Muscle of leg (tissue), 11 donors: ENCODE measurements around the gene HKDC1. TPM values are rescaled to one million over a fixed set of nuclear protein-coding genes. Genes with fewer than 3 reads are reported as not detected.

ENCODE experiments used
- DNase-seq: peaks from one replicate; pipeline ENCODE4 v3.0.0; 2013
- H3K27ac ChIP-seq: one replicate; pipeline ENCODE4 v1.5.1; 2013; ENCODE audit warnings: mild to moderate bottlenecking, low read length, control low read depth
- H3K27me3 ChIP-seq: one replicate; pipeline ENCODE4 v1.6.1; 2013; ENCODE audit warnings: low read length; ENCODE audit not compliant: control insufficient read depth, insufficient read depth
- H3K36me3 ChIP-seq: one replicate; pipeline ENCODE4 v1.6.1; 2013; ENCODE audit warnings: low read length; ENCODE audit not compliant: control insufficient read depth, insufficient read depth
- H3K4me1 ChIP-seq: one replicate; pipeline ENCODE4 v1.6.1; 2013; ENCODE audit warnings: low read length; ENCODE audit not compliant: control insufficient read depth, insufficient read depth
- H3K4me3 ChIP-seq: one replicate; pipeline ENCODE4 v1.5.1; 2013; ENCODE audit warnings: low read length, control low read depth
- H3K9me3 ChIP-seq: replicated peaks from 2 replicates; pipeline ENCODE4 v1.6.1; 2013; ENCODE audit warnings: low read depth, low read length; ENCODE audit not compliant: control insufficient read depth
- WGBS: methylation state at CpG from one replicate; pipeline ENCODE4 v1.1.5; 2013; ENCODE audit warnings: missing lambda C conversion rate; ENCODE audit not compliant: insufficient coverage; 5-methylcytosine and 5-hydroxymethylcytosine counted together
- polyA plus RNA-seq, 8 donors: library from polyadenylated mRNA; unstranded; fragments of 120-200 nt; gene quantifications; one replicate each; pipeline versions ENCODE4 v1.2.1 to v1.2.3, GENCODE V29; 2013; ENCODE audit warnings: inconsistent platforms in 1 of 8, low replicate concordance in 1 of 8; ENCODE audit not compliant: insufficient read length in 8 of 8, insufficient read depth in 1 of 8
- total RNA-seq: library from RNA; stranded (reverse); fragments of 120-200 nt; gene quantifications from one replicate; pipeline ENCODE4 v1.2.4, GENCODE V29; 2013

The HKDC1 gene
- total and polyA plus RNA-seq, 9 donors = 0.04 to 3.4 (median 0.12) TPM

- no peak for DNase-seq
- Histone ChIP-seq H3K27me3 (no peaks in the 10 kb centered on the region), H3K4me1 (no peaks in the 10 kb centered on the region), H3K9me3 (no peaks in the 10 kb centered on the region), H3K36me3 (no peaks in the 10 kb centered on the region), H3K4me3 (no peak overlapping the region), H3K27ac (no peak overlapping the region)
- WGBS = 89% methylated on average over 10 of the region's 11 CpGs
Measured at GRCh38 chr10:69240455-69240854, 20.3 kb downstream of the HKDC1 start.

DNA sequence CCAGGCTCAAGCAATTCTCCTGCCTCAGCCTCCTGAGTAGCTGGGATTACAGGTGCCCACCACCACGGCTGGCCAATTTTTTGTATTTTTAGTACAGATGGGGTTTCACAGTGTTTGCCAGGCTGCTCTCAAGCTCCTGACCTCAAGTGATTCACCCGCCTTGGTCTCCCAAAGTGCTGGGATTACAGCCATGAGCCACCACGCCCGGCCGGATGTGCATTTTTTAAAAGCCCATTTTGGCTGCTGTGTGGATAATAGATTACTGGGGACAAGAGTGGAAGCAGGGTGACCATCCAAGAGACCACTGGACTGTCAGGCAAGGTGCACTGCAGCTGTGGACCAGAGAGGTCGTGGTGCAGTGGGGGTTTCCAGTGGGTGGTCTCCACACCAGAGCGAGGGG is 21.4 kb downstream of the HKDC1 start:
- 70% methylated on average over 4 of the region's 7 CpGs for WGBS
- Histone ChIP-seq H3K4me3 (no peak overlapping the region), H3K27ac (no peak overlapping the region), H3K9me3 (no peaks in the 10 kb centered on the region), H3K27me3 (no peaks in the 10 kb centered on the region), H3K4me1 (no peaks in the 10 kb centered on the region), H3K36me3 (no peaks in the 10 kb centered on the region)
- DNase-seq = no peak

GRCh38 chr10:69242040-69242851 is 22.1 kb downstream of the HKDC1 start:
- Histone ChIP-seq H3K9me3 (no peaks in the 10 kb centered on the region), H3K36me3 (no peaks in the 10 kb centered on the region)
- WGBS = 90% methylated on average over 6 of the region's 11 CpGs

GRCh38 chr10:69242852-69243212 is 22.7 kb downstream of the HKDC1 start:
- 80% methylated on average over 2 of the region's 5 CpGs for WGBS
- Histone ChIP-seq H3K4me1 (no peaks in the 10 kb centered on the region), H3K9me3 (no peaks in the 10 kb centered on the region), H3K4me3 (no peak overlapping the region), H3K36me3 (no peaks in the 10 kb centered on the region), H3K27ac (no peak overlapping the region), H3K27me3 (no peaks in the 10 kb centered on the region)
- DNase-seq = peak; percentile 15

More at GRCh38 chr10:69242040-69242851, 22.1 kb downstream of the HKDC1 start:
- Histone ChIP-seq H3K4me1 (no peaks in the 10 kb centered on the region), H3K27me3 (no peaks in the 10 kb centered on the region), H3K4me3 (no peak overlapping the region), H3K27ac (no peak overlapping the region)
- no peak for DNase-seq

GRCh38 chr10:69243817-69244216 is 23.7 kb downstream of the HKDC1 start:
- Histone ChIP-seq H3K36me3 (no peaks in the 10 kb centered on the region), H3K4me1 (no peaks in the 10 kb centered on the region), H3K27me3 (no peaks in the 10 kb centered on the region), H3K9me3 (no peaks in the 10 kb centered on the region), H3K4me3 (no peak overlapping the region), H3K27ac (no peak overlapping the region)
- WGBS = 90% methylated on average over 7 of the region's 10 CpGs
- no peak for DNase-seq

DNA sequence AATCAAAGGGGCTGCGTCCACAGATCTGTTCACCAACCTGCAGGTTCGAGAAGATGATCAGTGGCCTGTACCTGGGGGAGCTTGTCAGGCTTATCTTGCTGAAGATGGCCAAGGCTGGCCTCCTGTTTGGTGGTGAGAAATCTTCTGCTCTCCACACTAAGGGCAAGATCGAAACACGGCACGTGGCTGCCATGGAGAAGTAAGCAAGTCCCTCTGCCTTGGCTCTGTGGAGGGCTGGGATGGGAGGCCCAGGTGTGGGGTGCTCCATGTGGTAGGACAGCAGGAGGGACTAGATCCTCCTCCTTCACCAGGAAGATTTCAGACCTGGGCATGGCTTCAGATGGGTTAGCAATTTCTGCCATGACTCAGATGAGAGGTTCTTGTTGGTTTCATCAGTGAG is 25.9 kb downstream of the HKDC1 start:
- Histone ChIP-seq H3K4me3 (no peak overlapping the region), H3K36me3 (no peaks in the 10 kb centered on the region), H3K27me3 (no peaks in the 10 kb centered on the region), H3K27ac (no peak overlapping the region), H3K4me1 (no peaks in the 10 kb centered on the region), H3K9me3 (no peaks in the 10 kb centered on the region)
- WGBS = 80% methylated on average over 1 of the region's 5 CpGs
- no peak for DNase-seq

DNA sequence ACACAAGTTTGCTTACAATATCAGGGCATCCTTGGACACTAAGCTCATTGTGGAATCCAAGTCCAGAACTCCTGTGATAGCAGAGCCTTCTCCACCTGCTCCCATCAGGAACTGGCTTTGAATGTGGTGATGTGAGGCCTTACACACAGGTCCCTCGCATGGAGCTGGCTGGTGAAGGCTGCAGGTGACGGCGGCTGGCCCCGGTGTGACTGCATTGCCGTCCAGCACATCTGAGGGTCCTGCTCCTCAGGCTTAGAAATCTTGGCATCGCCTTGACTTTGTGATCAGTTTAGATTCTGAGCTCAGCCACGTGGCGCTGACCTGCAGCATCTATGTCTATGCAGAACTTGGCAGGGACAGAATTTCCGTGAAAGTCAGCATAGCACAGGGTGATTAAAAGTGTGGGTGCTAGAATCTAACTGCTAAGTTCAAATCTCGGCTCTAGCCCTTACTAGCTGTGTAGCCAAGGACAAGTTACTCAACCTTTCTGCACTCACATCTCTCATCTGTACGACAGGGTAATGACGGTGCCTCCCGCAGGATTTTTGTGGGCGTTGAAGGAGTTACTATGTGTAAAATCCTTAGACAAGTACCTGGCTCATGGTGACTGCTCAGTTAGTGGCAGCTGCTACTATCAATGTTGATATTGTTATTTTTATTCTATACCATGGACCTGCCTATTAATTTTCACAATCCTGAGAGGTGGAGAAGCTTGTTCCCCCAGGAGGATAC is 26.6 kb downstream of the HKDC1 start:
- Histone ChIP-seq H3K9me3 (no peaks in the 10 kb centered on the region), H3K27me3 (no peaks in the 10 kb centered on the region), H3K27ac (no peak overlapping the region), H3K4me1 (no peaks in the 10 kb centered on the region), H3K36me3 (no peaks in the 10 kb centered on the region), H3K4me3 (no peak overlapping the region)
- DNase-seq = no peak
- 88% methylated on average over 9 of the region's 14 CpGs for WGBS

DNA sequence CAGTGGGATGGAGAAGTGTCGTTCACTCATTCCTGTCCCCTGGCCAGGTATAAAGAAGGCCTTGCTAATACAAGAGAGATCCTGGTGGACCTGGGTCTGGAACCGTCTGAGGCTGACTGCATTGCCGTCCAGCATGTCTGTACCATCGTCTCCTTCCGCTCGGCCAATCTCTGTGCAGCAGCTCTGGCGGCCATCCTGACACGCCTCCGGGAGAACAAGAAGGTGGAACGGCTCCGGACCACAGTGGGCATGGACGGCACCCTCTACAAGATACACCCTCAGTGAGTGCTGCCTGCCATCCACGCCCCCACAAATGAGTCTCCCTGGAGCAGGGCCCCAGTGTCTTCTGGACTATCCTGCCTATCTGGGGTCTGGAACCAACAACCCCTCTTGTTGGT is 27.2 kb downstream of the HKDC1 start:
- WGBS = 88% methylated on average over 12 of the region's 13 CpGs
- no peaks in the 10 kb centered on the region for H3K27me3 ChIP-seq

DNA sequence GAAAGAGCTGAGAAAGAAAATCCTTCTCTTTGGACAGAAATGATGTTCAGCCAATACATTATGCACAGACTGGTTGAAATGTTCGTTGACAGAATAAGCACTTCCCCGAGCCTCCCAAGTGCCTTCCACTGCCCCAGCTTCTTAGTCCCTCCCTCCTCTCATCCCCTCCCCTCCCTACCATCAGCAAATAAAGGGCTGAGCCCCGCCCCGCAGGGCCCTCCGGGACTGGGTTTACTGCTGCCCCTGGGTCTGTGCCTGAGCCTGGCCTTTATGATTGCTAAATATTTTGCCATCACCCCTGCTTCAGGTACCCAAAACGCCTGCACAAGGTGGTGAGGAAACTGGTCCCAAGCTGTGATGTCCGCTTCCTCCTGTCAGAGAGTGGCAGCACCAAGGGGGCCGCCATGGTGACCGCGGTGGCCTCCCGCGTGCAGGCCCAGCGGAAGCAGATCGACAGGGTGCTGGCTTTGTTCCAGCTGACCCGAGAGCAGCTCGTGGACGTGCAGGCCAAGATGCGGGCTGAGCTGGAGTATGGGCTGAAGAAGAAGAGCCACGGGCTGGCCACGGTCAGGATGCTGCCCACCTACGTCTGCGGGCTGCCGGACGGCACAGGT is 28.1 kb downstream of the HKDC1 start:
- H3K4me3 ChIP-seq = no peak overlapping the region
- H3K36me3 ChIP-seq = no peaks in the 10 kb centered on the region
- H3K27ac ChIP-seq = no peak overlapping the region
- no peaks in the 10 kb centered on the region for H3K27me3 ChIP-seq
- WGBS = 82% methylated on average over 14 of the region's 24 CpGs
- H3K9me3 ChIP-seq = no peaks in the 10 kb centered on the region
- no peaks in the 10 kb centered on the region for H3K4me1 ChIP-seq
- no peak for DNase-seq

More for the DNA sequence above, 27.2 kb downstream of the HKDC1 start:
- no peak for DNase-seq
- Histone ChIP-seq H3K4me1 (no peaks in the 10 kb centered on the region), H3K9me3 (no peaks in the 10 kb centered on the region), H3K27ac (no peak overlapping the region), H3K36me3 (no peaks in the 10 kb centered on the region), H3K4me3 (no peak overlapping the region)

GRCh38 chr10:69250041-69250440 is 29.9 kb downstream of the HKDC1 start:
- no peaks in the 10 kb centered on the region for H3K27me3 ChIP-seq
- WGBS = 94% methylated on average over 10 of the region's 14 CpGs
- no peaks in the 10 kb centered on the region for H3K36me3 ChIP-seq
- no peaks in the 10 kb centered on the region for H3K9me3 ChIP-seq
- no peaks in the 10 kb centered on the region for H3K4me1 ChIP-seq
- no peak for DNase-seq
- H3K27ac ChIP-seq = no peak overlapping the region
- no peak overlapping the region for H3K4me3 ChIP-seq
